GM18861 (cell line): Measurements from ENCODE around the gene LYST.
"Not testable (repeated sequence)": the region's sequence is repeated elsewhere in the genome, so short reads cannot be mapped to it uniquely, and the experiment has no call there.

ENCODE experiments used
- ATAC-seq: cut with Tn5 transposase; IDR thresholded peaks from one replicate; pipeline ENCODE4 v1.9.1; 2021; ENCODE audit not compliant: unreplicated experiment

Gene LYST

GRCh38 chr1:235670157-235670776 lies 196.4 kb downstream of the LYST start:
- no peak for ATAC-seq

GRCh38 chr1:235669277-235669676 lies 197.4 kb downstream of the LYST start:
- ATAC-seq = no peak

DNA sequence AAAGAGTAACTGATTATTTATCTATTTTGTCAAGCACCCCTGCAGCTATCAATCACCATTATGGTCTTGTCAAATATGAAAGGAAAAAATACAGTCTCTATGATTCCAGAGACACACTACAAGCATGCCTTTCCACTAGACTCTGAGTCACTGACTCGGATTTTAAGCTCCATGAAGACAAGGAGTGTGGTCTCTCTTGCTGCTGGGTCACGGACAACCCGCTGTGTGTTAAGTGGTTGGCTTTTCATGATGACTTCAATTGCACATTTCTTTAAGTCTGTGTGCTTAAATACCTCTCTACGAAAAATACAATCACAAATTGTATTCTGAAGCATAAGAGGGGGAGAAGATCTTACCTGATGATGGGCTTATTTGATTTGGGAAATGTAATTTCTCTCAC lies 203.1 kb downstream of the LYST start:
- no peak for ATAC-seq

- no peak for ATAC-seq
Measured at GRCh38 chr1:235661568-235661967, 205.1 kb downstream of the LYST start.

DNA sequence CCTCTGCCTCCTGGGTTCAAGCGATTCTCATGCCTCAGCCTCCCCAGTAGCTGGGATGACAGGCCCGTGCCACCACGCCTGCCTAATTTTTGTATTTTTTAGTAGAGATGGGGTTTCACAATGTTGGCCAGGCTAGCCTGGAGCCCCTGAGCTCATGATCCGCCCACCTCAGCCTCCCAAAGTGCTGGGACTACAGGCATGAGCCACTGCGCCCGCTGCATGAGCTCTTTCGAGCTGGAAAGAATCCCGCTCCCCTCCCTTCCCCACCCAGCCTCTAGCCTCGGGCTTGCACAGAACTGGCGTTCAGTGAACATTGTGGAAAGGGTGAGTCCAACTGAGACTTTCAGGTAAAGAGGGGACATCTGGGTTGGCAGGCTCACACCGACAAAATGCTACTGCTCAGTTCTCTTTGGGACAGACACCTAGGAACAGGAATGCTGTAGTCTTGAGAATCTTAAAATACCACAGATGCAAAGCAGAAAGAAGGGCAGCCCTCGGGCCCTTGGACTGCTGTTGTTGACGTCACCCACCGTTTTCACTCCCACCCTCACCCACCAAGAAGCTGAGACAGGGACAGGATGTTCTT lies 207.4 kb downstream of the LYST start:
- ATAC-seq = no peak

DNA sequence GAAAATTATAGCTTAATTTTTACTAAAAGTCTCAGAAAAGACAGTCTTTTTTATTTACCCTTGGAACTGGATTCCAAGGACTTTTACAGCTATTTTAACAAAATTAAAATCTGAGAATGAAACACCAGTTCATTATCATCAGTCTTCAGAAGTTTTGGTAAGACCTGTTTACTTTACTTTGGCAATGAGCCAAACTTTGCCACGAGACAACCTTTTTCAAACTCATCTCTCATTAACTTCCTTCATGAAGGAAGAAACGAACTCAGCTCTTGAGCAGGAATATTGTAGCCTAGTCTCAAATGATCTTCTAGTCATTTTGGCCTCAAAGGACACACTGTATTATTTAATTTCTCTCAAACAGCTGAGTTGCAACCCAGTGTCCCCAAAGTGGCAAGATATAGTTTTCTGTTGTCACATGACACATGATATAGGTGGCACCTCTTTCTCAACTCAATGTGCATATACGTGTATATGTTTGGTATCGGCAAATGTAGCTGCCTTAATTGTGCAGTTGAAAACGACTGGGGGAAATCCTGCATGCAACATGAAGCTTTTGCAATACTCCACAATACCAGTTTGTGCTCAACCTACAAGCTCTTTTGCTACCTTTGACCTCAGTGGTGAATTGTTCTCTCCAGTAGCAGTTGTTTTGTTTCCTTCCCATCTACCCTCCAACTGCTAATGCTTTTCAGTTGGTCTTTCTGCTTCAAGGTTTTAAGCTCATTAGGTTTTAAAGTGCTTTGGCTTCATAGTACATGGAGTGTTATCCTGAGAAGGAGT lies 208.8 kb downstream of the LYST start:
- ATAC-seq = no peak

GRCh38 chr1:235657269-235657668 lies 209.4 kb downstream of the LYST start:
- no peak for ATAC-seq

DNA sequence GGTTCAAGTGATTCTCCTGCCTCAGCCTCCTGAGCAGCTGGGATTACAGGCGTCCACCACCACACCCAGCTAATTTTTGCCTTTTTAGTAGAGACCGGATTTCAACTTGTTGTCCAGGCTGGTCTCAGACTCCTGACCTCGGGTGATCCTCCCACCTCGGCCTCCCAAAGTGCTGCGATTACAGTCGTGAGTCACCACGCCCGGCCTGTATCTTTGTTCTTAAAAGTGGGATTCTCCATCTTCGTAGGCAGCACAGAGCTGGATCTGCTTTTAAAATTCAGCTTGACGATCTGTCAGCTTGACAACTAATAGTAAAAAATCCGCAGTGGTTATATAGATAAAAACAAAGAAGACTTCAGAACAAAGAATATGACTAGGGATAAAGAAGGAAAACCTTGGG lies 214.3 kb downstream of the LYST start:
- no peak for ATAC-seq

DNA sequence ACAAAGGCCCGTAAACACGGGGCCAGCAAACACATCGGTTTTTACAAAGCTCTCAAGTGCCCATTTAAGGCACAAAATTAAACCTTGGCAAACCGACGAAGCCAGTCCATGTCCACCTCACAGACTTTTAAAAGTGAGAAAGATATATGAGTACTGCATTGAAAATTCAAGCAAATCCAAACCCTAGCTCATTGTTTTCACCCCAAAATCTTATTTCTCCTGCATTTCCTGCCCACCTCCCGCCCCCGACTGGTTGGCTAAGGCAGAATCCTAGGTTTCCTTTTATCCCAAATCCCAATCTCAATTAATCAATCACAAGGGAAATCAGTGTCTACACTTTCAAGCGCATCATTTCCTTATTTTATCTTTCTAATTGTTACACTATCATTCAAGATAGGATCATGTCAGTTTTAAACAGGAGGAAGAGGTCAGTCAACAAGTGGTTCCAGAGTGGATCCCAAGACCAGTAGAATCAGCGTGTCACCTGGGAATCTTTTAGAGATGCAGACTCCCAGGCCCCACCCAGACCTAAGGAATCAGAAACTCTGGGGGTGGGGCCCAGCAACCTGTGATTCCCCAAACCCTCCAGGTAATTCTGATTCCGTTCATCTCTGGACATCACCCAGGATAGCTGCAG lies 215.4 kb downstream of the LYST start:
- no peak for ATAC-seq

DNA sequence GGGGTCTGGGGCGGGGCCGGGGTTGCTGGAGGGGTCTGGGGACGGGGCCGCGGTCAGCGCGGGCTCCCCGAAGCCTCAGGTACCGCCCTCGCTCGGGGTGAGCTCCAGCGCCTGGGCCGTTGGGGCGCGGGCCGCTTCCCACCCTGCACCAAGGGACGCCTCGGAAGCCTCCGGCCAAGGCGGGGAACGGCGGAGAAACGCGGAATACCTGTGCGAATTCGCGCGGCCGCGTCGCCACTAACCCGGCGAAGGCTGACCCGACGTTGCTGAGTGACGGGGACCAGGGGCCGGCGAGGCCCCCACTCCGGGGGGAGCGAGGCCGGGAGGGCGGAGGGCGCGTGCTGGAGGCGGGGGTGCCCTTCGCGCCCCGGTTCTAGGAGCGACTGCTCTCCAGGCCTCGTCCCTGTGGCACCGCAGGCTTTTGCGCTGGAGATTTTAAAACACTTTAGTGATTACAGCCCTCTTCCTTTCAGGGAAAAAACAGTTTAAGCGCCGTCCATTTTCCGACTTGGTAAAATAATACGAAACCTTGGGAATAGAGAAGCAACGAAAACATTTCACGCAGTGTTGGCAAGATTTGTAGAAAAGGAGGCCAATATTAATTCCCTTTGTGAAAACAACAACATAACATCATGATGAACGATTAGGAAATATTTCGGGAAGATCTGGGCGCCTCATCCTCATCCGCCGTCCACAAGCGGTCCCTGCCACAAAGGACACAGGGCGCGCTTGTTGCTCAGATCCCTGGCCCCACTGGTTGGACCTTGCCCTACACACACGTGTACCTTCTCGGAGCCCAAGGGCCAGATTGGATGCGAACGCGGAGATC lies 216.2 kb downstream of the LYST start:
- no peak for ATAC-seq

- peak; percentile 23 for ATAC-seq
Measured at GRCh38 chr1:235649368-235650163, 217.1 kb downstream of the LYST start, which contains the start of gene GNG4. Gene GNG4, minus strand, starts transcription at chr1:235649784. Its CDS starts 65,946 bp downstream, at chr1:235583838.

- ATAC-seq = peak; percentile 43
Measured at GRCh38 chr1:235648954-235649367, 217.7 kb downstream of the LYST start.

- ATAC-seq = no peak
Measured at GRCh38 chr1:235648407-235648907, 218.2 kb downstream of the LYST start.

- ATAC-seq = not testable (repeated sequence)
Measured at GRCh38 chr1:235647537-235647936, 219.2 kb downstream of the LYST start.

DNA sequence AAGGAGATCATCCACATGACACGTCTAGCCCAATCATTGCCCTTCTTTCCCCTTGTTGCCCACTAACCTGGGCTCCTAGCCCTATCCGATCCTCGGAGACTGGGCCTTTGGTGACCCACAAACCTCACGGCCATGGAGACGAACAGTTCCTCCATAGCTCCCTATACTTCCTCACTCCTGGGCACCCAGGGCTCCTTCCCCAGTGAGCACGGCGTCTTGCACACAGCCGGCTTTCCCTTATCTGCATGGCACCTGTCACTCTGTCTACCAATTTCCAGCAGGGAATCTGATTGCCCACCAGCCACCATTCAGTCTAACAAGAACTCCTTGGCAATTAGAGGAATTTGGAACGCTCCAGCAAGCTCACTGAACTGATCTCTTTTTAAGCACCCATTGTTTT lies 220.2 kb downstream of the LYST start:
- ATAC-seq = no peak

- ATAC-seq = no peak
Measured at GRCh38 chr1:235644693-235645305, 221.9 kb downstream of the LYST start.

DNA sequence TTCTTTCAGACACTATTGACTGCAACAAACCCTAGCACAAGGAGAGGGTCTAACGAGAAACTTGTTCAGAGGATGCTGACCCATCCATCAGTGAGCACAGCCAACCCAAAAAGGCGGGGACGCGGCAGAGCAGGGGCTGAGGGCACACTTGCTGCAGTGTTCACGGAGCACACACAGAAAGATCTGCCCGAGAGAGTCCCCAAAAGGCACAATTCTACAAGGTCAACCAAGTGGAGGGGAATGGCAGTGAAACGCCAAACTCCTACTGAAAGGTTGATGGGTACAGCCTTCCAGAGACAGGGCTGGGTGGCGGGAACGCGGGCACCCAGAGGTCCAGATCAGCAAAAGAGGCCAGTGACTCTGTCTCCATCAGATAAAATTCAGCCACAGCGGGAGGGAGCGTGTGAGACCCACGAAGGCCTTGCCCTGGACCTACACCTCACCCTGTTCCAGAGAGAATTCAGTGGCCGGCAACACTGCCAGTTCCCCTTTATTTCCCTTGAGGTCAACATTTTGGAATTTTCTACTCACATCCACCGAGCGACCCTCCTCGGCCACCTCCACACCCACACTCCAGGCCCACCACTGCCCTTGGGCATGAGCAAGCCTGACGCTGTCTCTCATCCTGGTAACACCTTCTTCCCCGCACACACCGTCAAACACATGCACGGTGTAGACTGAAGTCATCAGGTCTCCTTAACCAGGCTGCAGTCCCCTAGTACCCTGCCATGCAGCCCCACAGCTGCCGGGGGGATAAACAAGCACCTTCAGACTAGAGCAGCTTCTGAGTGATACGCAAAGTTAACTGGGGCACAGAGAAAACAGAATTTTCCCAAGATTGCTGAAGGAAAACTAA lies 222.6 kb downstream of the LYST start:
- ATAC-seq = no peak

- no peak for ATAC-seq
Measured at GRCh38 chr1:235642943-235643371, 223.7 kb downstream of the LYST start.
